NCI-H1417 treated with DMSO at 0.1 percent for 48 hours (cell line): ENCODE data around the gene FLRT2.

Source experiments
- DNase-seq: peaks from one replicate; lab custom pipeline; 2025; lab: John Stamatoyannopoulos, UW

FLRT2 gene, protein sequence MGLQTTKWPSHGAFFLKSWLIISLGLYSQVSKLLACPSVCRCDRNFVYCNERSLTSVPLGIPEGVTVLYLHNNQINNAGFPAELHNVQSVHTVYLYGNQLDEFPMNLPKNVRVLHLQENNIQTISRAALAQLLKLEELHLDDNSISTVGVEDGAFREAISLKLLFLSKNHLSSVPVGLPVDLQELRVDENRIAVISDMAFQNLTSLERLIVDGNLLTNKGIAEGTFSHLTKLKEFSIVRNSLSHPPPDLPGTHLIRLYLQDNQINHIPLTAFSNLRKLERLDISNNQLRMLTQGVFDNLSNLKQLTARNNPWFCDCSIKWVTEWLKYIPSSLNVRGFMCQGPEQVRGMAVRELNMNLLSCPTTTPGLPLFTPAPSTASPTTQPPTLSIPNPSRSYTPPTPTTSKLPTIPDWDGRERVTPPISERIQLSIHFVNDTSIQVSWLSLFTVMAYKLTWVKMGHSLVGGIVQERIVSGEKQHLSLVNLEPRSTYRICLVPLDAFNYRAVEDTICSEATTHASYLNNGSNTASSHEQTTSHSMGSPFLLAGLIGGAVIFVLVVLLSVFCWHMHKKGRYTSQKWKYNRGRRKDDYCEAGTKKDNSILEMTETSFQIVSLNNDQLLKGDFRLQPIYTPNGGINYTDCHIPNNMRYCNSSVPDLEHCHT

DNA sequence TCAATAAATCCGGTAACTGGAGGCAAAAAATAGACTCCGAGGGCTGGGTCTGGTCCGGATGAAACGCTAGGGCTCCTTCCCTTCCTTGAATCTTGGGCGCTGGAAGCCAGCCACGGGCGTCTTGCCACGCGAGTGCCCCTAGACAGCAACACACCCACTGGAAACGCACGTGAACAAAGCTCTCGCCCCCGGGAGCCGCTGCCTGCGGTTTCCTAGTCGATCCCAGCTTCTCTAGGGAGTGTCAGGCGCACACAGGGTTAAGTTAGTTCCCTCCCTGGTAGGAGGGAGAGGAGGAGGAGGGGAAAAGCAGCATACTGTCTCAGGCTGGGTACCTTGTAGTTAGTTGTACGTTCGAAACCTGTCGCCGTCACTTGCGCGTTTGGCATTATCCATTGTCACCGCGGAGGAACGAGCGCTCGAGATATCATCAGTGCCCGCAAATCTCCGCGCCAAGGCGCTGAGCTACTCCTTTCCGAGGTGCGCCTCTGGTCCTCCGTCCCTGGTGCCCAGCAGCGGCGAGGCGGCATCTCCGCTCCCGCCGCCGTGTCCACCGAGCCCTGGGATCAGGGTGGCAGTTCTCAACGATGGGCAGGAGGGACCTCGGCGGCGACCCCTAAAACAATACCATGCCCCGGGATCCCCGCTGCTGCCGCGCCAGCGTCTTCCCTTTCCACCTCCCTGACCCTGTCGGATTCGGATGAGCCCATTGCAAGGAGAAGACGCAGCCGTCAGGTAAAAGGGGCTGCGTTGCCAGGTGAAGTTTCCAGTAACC is at the start of gene FLRT2:
Gene FLRT2 (plus strand): TSS at position 342 of the 772 bp plus-strand sequence. CDS start 91,371 bp downstream, outside the sequence.
- DNase-seq: no peak

DNA sequence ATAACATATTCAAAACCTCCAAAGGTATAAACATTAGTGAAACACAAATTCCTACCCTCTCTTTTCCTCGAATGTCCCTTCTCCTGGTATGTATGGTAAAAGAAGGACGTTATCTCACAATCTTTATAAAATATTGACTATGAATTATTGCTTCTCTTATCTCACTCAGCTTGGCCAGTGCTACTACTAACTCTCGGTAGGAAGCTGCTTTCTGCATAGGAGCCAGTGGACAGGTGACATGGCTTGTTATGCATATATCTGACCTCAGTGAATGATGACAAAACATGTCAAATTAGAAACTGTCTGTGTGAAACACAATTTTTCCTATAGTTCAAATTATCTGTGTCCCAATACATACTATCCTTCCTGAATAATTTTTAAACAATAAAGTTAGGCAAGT is 48.5 kb upstream of the FLRT2 start:
- no peak for DNase-seq

DNA sequence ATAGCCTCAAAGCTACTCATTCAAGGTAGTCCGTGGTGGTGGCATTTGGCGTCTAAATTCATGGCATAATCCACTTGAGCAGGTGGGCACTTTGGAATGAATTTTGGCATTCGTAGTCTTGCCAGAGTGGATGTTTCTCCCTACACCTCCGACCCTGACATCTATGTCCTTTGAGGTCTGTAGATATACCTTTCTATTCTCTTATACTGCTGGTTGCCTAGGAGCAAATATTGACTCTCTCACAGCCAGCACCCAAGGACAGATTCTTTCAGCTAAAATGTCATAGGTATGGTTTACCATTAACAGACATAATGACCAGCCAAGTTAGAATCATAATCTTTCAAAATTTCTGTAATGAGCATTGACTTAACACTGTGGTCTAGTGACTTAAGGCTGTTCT is 47.4 kb upstream of the FLRT2 start:
- DNase-seq: no peak

DNA sequence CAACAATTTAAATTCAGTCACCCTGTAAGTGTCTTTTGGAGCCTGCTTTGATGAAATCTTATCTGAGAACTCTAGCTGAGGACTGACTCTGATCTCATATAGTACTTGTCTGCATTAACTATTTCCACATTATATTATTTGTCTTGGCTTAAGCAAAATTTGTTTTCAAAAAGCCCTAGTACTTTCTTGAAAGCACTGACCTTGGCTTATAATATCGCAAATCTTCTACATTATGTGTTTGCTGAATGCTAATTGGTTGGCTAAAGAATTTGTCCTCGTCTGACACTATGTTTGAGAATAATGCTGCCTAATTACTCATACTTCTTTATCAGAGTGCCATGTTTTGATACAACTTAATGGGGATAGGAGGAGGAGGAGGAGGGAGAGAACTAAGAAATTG is 46.9 kb upstream of the FLRT2 start:
- DNase-seq: no peak

DNA sequence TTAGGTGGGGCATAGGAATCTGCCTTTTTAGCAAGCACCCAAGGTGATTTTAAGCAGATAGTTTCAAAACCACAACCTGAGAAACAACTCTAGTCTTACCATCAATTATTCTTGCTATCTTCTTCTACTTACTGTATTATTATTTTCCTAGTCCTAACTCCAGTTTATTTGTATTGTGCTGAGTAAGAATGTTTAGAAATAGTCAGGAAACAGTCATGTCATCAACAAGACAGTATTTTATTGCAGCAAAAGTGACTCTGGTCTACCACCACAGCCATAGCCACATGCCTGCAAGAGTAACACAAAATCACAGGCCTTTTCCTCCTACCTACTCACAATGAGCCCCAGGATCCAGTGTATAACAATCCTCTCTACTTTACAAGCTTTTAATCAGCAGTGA is 46.3 kb upstream of the FLRT2 start:
- no peak for DNase-seq

DNA sequence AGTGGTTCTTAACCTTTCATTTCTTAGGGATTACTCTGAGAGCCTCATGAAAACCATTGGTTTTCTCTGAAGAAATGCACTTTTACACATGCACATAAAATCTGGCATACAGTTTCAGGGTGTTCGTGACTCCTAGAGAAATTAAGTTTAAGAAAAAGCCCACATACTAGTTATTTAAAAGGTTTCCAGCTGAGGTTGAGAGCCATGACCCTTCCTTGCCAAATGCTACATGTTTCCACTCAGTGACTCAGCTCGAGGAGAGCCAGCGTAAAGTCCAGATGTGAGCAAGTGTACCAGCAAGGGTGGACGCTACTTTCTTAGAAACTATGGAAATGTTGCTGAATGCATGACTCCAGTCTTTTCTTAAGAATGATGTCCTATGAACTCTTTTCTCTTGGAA is 42.7 kb upstream of the FLRT2 start:
- DNase-seq: no peak

DNA sequence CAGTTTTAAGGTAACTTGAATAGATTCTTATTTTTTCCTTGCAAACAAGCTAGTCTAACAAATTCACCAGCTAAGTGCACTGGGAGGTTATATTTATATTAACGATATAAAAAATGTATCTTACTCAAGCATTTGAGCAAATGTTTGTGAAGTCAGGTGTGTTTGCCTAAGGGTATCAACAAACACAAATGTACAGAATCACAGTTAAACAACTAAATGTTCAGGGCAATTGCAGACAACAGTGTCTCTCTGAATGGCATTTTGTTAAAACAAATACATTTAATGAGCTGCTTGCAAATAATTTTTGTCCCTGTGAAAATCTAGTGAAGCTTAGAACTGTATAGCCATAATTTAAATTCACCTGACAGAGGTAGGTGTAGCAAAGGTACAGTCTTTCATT is 28.2 kb upstream of the FLRT2 start:
- no peak for DNase-seq

DNA sequence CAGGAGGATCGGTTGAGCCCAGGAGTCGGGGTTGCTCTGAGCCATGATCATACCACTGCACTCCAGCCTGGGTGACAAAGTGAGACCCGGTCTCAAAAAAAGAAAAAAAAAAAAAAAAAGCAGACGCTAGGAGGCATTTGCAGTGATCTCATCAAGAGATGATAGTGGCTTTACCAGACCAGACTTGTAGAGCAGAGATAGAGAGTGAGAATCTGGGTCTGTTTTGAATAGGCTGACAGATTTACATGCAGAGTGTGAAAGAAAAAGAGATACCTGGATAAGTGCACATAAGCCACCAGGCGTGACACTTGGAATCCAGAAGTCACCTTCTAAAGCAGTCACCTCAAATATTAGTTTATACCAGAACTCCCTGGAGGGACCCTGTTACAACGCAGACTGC is 21.1 kb upstream of the FLRT2 start:
- no peak for DNase-seq

DNA sequence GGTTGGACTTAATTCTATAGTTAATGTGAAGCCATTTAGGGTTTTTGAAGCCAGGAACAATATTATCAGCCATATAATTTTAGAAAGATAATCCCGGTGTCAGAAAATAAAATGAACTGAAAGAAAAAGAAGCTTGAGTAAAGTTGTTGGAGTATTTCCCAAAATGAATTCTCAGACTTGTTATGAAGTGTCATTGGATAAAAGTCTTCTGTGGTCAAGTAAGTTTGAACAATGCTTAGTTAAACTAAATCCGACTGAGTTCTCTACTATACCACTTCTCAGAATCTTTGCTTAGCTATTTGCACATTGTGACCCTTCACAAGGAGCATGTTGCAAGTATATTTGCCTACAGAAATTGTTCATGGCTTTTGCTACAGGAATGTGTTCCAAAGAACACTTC is 17.5 kb upstream of the FLRT2 start:
- no peak for DNase-seq

DNA sequence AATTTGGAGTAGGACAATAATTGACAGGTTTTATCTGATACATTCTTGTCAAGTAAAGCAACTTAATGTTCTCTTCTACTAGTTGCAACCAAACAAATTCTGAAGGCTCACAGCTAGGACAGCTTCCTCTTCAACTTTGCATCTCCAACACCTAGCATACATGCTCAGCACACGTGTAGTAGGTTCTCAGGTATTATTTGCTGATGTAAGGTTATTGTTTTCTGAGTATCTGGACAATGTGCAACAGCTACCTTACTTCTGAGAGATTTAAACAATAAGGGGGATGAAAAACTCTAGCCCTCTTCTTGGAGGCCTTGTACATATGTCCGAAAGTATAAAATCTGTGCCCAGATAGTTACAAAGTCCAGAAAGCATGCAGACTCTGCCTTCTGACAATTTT is 15.5 kb upstream of the FLRT2 start:
- no peak for DNase-seq

DNA sequence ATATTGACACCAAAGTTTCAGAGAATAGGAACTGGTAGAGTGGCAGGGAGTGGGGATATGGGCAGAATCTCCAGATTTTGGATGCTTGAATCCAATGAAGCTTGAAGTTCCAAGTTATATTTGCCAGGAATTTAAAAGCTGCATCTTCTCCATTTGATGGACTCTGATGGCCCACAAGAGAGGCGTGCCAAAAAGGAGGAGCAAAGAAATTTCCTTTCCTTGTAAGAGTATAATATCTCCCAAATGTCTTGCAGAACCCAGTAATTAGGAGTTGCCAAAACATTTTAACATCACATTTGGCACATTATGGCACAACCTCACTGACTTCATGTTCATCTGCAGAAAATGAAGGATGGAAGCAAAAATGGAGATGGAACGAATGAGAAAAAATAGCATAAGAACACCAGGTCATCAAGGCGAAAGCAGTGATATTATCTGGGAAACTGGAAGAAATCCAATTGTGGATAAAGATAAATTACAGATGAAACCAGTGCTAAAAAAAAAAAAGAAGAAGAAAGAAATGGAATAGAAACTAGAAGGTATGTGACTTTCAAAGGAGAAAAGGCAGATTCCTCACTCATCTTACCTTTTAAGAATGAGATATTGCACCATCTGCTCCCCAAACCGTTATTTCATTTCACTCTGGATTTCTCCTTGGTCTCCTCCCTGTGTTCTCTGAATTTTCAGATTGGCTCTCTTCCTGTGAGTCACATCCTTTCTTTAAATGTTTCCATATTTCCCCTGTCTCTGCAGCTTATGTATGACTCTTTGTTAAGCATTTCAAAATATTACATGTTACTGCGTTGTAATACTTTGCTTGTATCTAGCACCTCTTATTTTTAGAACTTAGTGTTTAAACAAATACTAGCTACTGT is 13.5 kb upstream of the FLRT2 start:
- DNase-seq: no peak

DNA sequence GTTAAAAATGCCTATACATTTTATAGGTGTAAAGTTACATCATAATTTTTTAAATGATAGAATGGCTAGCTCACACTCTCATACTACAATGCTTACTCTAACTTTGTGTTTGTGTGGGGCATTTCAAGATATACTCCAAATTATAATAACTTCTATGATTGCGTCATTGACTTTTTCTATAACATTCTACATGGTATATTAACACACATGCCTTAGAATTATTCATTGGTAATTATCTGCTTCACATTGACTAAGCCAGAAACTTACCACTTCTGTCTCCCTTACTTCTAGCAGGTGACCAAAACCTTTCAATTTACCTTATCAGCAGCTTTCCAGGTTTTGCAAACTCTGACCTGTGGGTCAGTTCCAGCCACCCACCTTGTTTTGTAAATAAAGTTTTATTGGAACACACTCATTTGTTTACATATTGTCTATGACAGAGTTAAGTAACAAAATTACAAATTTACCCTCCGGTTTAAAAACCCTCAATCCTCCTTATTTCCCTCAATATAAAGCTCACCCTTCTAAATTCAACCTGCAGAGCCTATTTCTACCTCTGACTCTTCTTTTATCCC is 12.7 kb upstream of the FLRT2 start:
- no peak for DNase-seq

DNA sequence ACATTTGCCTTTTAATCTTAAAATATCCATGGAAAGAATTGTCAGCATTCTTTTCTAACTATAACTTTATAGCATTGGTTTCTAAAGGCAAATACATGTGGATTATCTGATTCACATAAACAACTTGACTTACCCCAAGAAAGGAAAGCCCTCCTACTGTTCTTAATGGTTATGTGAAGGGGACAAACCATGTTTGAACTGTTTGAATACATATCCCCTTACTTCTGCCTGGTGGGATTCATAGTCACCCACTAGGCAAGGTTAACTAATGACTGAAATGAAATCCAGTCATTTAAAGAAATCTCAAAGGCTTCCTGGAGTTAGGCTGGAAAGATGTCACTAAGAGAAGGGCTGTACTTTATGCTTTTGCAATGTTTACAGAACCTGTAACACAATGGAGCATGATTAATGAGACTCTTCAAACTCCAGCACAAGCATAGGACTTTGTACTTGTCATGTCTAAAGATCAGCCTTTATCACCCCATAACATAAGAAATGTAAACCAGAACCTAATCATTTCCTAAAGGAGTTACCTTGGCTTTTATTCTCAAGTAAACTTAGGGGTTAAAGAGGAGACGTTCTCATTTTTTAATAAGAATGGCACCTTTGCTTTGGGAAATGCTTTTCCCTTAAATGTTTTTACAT is 10.2 kb upstream of the FLRT2 start:
- DNase-seq: no peak

DNA sequence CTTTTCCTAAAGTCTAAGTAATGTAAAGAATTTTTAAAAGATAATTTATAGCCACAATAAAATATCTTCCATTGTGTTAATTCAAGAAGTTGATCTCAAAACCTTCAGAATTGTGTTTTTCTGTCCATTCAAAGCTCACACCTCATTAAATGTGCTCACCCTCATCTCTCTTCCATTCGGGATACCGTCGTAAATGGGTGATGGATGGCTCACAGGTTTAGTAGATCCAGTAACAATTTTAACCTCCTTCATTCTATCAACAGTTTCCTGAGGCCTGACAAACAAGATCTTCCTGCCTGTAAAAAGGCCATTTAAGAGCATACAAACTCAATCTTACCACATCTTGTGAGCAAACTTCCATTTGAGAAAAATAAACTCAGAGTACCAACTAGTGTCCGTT is 9.4 kb upstream of the FLRT2 start:
- no peak for DNase-seq

DNA sequence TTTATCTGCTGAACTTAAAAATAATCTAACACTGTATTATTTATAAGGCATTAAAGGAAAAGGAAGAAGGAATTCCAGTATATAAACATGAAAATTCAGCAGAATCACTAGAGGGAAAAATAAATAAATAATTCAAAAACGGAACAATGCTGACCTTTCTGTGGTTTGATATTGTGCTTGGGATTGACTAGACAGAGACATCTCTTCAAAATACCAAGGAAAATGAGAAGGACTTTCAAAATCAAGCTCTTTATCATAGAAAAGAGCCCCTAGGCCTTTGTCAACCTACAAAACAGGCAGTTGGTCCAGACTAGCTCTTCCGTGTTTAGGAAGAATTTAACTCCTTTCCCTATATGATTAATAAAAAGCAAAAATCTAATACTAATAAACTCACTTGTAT is 6.3 kb upstream of the FLRT2 start:
- no peak for DNase-seq

DNA sequence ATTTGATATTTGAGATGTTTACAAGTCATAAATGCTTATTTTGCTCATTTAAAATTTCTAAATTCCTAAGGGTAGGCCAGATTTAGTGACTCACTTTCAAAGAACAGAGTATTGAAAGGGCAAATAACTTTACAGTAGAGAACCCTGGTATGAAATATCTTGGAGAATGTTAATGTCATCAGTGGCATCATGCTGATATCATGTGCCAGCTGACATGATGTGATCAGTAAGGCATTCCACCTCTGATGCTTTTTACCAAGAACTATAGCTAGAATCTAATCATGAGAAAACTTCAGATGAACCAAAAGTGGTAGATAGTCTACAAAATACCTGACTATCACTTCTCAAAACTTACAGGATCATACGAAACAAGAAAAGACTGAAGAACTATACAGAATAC is 2.9 kb upstream of the FLRT2 start:
- no peak for DNase-seq

DNA sequence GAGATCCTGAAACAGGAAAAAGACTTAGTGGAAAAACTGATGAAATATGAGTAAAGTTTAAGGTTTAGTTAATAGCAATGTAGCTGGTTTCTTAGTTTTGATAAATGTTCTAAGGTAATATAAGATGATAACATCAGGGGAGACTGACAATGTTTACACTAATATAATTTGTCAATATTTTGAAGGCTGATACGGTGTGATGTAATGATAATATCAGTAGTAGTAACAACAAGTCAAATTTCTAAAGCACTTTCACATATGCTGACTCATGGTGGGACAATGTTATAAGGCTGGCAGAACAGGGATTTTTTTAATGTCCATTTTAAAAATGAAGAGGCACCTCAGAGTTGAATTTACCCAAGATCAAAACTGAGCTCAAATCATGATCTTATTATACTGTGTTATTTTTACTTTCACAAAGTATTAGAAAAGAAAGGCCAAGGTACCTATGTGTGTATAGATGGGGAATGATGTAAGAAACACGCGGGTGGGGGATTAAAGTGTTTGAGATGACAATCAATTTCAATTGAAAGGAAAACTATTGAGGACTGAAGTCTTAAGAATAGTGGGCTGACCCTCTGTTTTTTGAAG is 2.4 kb upstream of the FLRT2 start:
- no peak for DNase-seq

DNA sequence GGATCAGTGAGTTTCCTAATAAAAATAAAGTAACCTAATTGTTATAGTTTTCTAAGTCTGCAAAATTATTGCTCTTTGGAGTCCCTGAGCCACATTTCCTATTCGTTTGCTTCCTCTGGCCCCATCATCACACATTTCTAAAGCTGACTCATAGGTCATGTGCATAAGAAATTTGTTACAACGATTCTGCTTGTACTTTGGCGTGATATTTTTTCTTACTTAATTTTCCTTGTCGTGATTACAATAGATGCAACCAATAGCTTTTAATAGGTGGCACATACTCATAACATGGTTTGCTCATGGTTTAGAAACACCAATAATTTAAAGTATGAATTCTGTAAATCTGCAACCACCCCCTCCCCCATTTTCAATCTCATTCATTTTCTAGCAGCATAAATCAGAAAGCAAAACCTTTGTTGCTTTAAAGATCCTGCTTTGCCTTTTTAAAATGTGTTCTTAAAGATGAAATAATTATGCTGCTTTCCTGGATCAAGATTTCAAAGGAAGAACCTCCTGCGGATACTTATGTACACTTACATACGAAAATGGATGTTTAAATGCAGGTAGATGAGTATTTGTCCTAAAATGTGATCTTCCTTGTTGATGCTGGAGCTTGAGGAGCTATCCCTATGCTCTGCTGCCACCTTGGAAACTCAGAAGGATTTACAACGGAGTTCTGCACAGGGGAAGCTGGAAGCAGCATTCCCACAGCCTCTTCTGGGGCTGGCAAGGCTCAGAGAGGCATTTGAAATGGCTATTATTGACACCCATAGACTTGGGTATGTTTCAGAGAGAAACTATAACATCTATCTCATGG is 1.7 kb upstream of the FLRT2 start:
- DNase-seq: no peak

DNA sequence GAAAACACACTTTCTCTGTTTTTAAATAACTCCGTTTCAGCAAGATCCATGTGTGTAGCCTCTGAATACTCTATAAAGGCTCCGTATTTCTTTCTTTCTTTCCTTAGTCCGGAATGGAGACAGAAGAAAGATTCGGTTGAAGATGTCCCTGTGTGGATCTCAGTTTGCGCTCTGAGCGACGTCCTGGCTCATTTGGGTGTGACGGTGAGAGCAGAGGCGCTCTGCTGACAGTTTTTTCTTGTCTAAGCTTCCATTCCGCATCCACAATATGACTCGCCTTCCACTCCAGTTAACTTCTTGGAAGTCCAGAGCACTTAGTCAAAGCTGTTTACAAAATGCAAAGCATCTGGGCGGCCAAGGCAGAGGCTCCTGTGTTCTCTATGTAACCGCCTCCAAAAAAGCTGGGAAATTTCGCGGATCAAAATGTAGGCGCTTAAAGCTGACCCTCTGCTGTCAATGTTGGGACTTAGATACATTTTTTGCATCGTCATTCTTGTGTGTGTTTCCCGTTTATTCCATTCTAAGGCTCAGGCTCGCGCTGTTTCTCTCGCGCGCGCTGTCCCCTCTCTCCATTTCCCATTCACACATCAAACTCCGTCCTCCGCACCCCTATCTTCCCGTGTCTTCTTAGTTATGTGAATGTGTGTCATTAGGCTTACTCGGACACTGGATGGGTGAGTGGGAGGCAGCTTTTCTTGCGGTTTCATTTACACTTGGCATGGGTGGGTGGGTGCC is 880 bp upstream of the FLRT2 start:
- DNase-seq: no peak
